GM12873 (cell line): ENCODE results near the gene PLD5.

Source experiments
- TF ChIP-seq, protein P1 (sequence below): IDR thresholded peaks from 2 replicates; pipeline ENCODE4 v1.5.1; 2012; ENCODE audit warnings: low read depth, mild to moderate bottlenecking, moderate library complexity, low read length, control low read depth; ENCODE audit not compliant: insufficient read depth; ENCODE audit errors: missing control alignments

Gene PLD5

DNA sequence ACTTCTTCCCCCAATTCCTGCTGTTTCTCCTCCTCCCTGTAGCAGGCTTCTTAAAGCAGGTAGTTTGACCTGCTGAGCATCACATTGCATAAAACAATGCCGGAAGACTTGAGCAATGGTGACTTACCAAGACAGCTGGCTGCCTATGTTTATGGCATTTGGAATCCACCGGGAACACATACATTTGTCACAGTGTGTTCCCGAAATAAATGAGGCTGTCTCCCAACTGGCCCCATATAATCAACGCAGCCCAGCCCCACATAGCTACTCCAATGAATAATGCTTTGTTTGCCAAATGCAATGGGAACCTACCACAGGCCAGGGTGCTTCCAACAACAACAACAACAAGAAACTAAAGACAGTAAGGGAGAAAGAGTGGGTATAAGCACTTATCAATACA, 339.5 kb downstream of the PLD5 start:
- TF ChIP-seq, protein P1, sequence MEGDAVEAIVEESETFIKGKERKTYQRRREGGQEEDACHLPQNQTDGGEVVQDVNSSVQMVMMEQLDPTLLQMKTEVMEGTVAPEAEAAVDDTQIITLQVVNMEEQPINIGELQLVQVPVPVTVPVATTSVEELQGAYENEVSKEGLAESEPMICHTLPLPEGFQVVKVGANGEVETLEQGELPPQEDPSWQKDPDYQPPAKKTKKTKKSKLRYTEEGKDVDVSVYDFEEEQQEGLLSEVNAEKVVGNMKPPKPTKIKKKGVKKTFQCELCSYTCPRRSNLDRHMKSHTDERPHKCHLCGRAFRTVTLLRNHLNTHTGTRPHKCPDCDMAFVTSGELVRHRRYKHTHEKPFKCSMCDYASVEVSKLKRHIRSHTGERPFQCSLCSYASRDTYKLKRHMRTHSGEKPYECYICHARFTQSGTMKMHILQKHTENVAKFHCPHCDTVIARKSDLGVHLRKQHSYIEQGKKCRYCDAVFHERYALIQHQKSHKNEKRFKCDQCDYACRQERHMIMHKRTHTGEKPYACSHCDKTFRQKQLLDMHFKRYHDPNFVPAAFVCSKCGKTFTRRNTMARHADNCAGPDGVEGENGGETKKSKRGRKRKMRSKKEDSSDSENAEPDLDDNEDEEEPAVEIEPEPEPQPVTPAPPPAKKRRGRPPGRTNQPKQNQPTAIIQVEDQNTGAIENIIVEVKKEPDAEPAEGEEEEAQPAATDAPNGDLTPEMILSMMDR, result no peak

- TF ChIP-seq, protein P1, result no peak
Measured at GRCh38 chr1:242178924-242179708, 345.4 kb downstream of the PLD5 start.

DNA sequence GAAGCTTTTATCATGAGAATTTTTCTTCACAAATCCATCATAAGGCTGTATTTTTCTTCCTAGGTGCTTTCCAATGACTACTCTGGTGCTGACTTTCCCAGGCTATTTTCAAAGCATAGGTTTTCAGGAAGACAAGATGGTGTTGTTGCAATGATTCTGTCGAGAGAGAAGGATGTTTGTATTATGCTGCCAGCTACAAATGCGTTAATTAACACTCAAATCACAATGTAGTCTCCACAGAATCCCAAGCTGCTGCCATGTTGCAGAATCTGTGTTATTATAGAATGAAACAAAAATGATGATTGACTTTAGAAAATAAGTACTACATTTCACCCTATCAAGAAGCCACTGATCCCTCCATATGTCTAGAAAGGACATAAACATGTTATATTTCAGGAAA, 346.1 kb downstream of the PLD5 start:
- TF ChIP-seq, protein P1, result no peak

DNA sequence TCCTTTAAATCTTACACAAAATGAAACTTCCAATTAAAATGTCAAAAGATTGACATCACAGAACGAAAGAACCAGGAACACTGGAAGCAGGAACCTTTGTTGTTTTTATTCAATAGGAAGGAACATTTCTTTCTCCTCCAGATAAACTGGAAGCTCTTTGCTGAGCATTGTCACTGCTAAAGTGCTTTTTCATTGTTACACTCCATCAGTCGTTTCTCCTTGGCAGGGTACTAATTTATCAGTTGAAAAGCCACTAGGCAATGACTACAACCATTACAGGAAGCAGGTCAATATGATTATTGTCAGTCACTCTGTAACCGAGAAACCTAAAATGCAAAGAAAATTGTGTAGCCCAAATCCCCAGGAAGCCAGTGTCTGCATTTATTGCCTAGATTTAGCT, 362.4 kb downstream of the PLD5 start:
- TF ChIP-seq, protein P1, result no peak

DNA sequence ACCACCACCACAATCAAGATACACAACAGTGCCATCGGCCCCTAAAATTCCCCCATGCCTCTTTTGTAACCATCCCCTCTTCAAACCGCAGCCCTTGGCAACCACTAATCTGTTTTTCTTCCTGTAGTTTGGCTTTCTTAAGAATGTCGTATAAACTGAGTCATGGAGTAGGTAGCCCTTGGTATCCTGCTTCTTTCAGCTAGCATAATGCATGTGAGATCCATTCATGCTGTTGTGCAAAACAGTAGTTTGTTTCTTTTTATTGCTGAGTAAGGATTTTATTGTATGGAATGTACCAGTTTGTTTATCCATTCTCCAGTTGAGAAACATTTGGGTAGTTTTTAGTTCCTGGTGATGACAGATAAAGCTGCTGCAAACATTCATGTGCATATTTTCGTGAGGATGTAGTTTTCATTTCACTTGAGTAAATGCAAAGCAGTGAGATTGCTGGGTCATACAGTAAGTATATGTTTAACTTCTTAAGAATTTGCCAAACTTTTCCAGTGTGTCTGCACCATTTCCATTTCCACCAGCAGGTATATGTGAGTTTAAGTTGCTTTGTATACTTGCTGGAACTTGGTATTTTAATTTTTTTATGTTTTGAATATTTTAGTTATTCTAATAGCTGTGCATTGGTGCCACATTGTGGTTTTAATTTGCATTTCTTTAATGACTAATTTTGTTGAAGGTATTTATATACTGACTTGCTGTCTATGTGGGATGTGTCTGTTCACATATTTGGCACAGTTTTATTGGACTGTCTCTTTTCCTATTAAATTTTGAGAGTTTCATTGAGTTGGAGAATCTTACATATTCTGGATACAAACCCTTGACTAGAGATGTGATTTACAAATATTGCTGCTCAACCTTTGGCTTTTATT, 377.2 kb downstream of the PLD5 start:
- TF ChIP-seq, protein P1, result no peak

DNA sequence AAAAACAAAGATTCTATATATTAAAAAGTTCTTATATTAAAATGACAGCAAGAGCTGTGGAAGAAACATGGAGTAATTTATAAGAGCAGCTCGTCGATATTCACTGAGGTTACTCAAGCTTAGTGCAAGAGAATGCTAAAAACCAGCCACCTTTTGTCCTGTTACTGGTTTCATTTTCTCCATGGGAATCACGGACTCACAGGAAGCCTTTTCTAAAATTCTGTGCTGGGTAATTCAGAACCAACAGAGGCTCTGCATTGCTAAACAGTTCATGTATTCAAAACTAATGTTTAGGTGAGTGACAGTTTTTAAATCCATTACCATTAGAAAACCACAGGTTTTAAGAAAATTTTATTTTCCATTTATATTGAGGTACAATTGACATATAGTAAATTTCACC, 377.8 kb downstream of the PLD5 start:
- TF ChIP-seq, protein P1, result no peak

GRCh38 chr1:242140836-242141235, 383.7 kb downstream of the PLD5 start:
- TF ChIP-seq, protein P1, result no peak
